Measurements from ENCODE around the gene SNX9. TPM values are rescaled to one million over a fixed set of nuclear protein-coding genes. Genes with fewer than 3 reads are reported as not detected.

SNX9 gene
- total RNA-seq, 2 experiments from 2014 or later = 46.6 to 48.5 TPM

- H3K27ac ChIP-seq (ENCODE audit: low read depth in 1 of 2, low read length in 2 of 2) = no peak overlapping the region
- intact Hi-C loops (cut with DNase I, micrococcal nuclease) = no loop called here
- no peak for TF ChIP-seq CTCF (IDR thresholded peaks at IDR 0.05)
- H3K4me3 ChIP-seq (ENCODE audit: low read length) = no peak overlapping the region
- CTCF ChIA-PET = no interaction called here
- peaks cover 43% of the 10 kb centered on the region for H3K36me3 ChIP-seq (ENCODE audit: insufficient read depth, low read length)
- H3K4me1 Mint-ChIP-seq (ENCODE audit: low read depth) = peaks cover 8% of the 10 kb centered on the region
- H3K9me3 ChIP-seq (ENCODE audit: control insufficient read depth in 1 of 2, insufficient read depth in 1 of 2, low read length in 2 of 2) = no peaks in the 10 kb centered on the region
- no peak overlapping the region for H3K4me3 Mint-ChIP-seq
- no peaks in the 10 kb centered on the region for H3K27me3 Mint-ChIP-seq
- ATAC-seq (ENCODE audit: poor library complexity) (no peak), DNase-seq (no peak)
- peaks cover 97% of the 10 kb centered on the region for H3K36me3 Mint-ChIP-seq (ENCODE audit: low read depth)
- no peak overlapping the region for H3K27ac Mint-ChIP-seq
- no peaks in the 10 kb centered on the region for H3K27me3 ChIP-seq (ENCODE audit: control insufficient read depth in 1 of 2, insufficient read depth in 2 of 2, low read length in 2 of 2)
- no peaks in the 10 kb centered on the region for H3K9me3 Mint-ChIP-seq
- no peaks in the 10 kb centered on the region for H3K4me1 ChIP-seq (ENCODE audit: insufficient read depth, low read length)
- POLR2A ChIA-PET = no interaction called here
Observed at GRCh38 chr6:157904999-157905398, 82.0 kb downstream of the SNX9 start.

GRCh38 chr6:157905590-157906342 is 82.7 kb downstream of the SNX9 start:
- intact Hi-C loops (cut with DNase I, micrococcal nuclease) = no loop called here
- no peaks in the 10 kb centered on the region for H3K27me3 ChIP-seq (ENCODE audit: control insufficient read depth in 1 of 2, insufficient read depth in 2 of 2, low read length in 2 of 2)
- H3K27ac ChIP-seq (ENCODE audit: low read depth in 1 of 2, low read length in 2 of 2) = no peak overlapping the region
- no peak for ATAC-seq (ENCODE audit: poor library complexity)
- no peak overlapping the region for H3K27ac Mint-ChIP-seq
- H3K9me3 Mint-ChIP-seq = no peaks in the 10 kb centered on the region
- DNase-seq = no peak
- H3K36me3 Mint-ChIP-seq (ENCODE audit: low read depth) = peaks cover 97% of the 10 kb centered on the region
- peaks cover 51% of the 10 kb centered on the region for H3K36me3 ChIP-seq (ENCODE audit: insufficient read depth, low read length)
- TF ChIP-seq CTCF (IDR thresholded peaks at IDR 0.05) = no peak
- POLR2A ChIA-PET = interaction anchor here (1.1 kb wide), 1 partner anchor 19 kb away, joined by 4 read pairs; no protein-coding TSS in a partner anchor
- no peaks in the 10 kb centered on the region for H3K4me1 ChIP-seq (ENCODE audit: insufficient read depth, low read length)
- no peak overlapping the region for H3K4me3 Mint-ChIP-seq
- no peaks in the 10 kb centered on the region for H3K27me3 Mint-ChIP-seq
- H3K9me3 ChIP-seq (ENCODE audit: control insufficient read depth in 1 of 2, insufficient read depth in 1 of 2, low read length in 2 of 2) = no peaks in the 10 kb centered on the region
- no peak overlapping the region for H3K4me3 ChIP-seq (ENCODE audit: low read length)
- CTCF ChIA-PET = no interaction called here
- H3K4me1 Mint-ChIP-seq (ENCODE audit: low read depth) = peaks cover 5% of the 10 kb centered on the region

GRCh38 chr6:157906537-157907061 is 83.6 kb downstream of the SNX9 start:
- no peak for ATAC-seq (ENCODE audit: poor library complexity)

More at GRCh38 chr6:157906537-157907061, 83.6 kb downstream of the SNX9 start:
- H3K9me3 Mint-ChIP-seq = no peaks in the 10 kb centered on the region
- no peaks in the 10 kb centered on the region for H3K27me3 Mint-ChIP-seq
- no peak overlapping the region for H3K27ac Mint-ChIP-seq
- H3K4me1 ChIP-seq (ENCODE audit: insufficient read depth, low read length) = no peaks in the 10 kb centered on the region
- H3K36me3 Mint-ChIP-seq (ENCODE audit: low read depth) = peaks cover 97% of the 10 kb centered on the region
- CTCF ChIA-PET = no interaction called here
- H3K4me1 Mint-ChIP-seq (ENCODE audit: low read depth) = peaks cover 5% of the 10 kb centered on the region
- H3K27me3 ChIP-seq (ENCODE audit: control insufficient read depth in 1 of 2, insufficient read depth in 2 of 2, low read length in 2 of 2) = no peaks in the 10 kb centered on the region
- no peak overlapping the region for H3K27ac ChIP-seq (ENCODE audit: low read depth in 1 of 2, low read length in 2 of 2)
- no peak for DNase-seq
- intact Hi-C loops (cut with DNase I, micrococcal nuclease) = no loop called here
- peaks cover 57% of the 10 kb centered on the region for H3K36me3 ChIP-seq (ENCODE audit: insufficient read depth, low read length)
- no peak overlapping the region for H3K4me3 ChIP-seq (ENCODE audit: low read length)
- POLR2A ChIA-PET = interaction anchor here (1.1 kb wide), 2 partner anchors 8 to 18 kb away, joined by 3 to 4 read pairs; no protein-coding TSS in a partner anchor
- TF ChIP-seq CTCF (IDR thresholded peaks at IDR 0.05) = no peak
- H3K4me3 Mint-ChIP-seq = no peak overlapping the region
- H3K9me3 ChIP-seq (ENCODE audit: control insufficient read depth in 1 of 2, insufficient read depth in 1 of 2, low read length in 2 of 2) = no peaks in the 10 kb centered on the region
